Ammon's horn (tissue), 1 donor: ENCODE results near the gene PPFIA1.
A peak's percentile ranks its signal among the peaks of the same experiment; 100 is the strongest.

Experiments used
- DNase-seq: peaks from one replicate; pipeline ENCODE4 v3.0.0-alpha.2; 2016; ENCODE audit warnings: low spot score

PPFIA1 gene

GRCh38 chr11:70270104-70270876 is at the start of gene PPFIA1:
TSS of gene PPFIA1 (plus strand) at chr11:70270690. CDS start at chr11:70272173, 1,483 bp downstream.
- peak; percentile 97 for DNase-seq

GRCh38 chr11:70220920-70221319 is 49.6 kb upstream of the PPFIA1 start:
- no peak for DNase-seq

GRCh38 chr11:70225681-70226177 is 44.8 kb upstream of the PPFIA1 start:
- DNase-seq: no peak

GRCh38 chr11:70226183-70226582 is 44.3 kb upstream of the PPFIA1 start:
- DNase-seq: no peak

GRCh38 chr11:70226967-70227366 is 43.5 kb upstream of the PPFIA1 start:
- no peak for DNase-seq

GRCh38 chr11:70229737-70230136 is 40.8 kb upstream of the PPFIA1 start:
- no peak for DNase-seq

GRCh38 chr11:70230151-70230839 is 40.2 kb upstream of the PPFIA1 start:
- DNase-seq: no peak

- DNase-seq: no peak
Measured at GRCh38 chr11:70230840-70231710, 39.4 kb upstream of the PPFIA1 start.

GRCh38 chr11:70233034-70233433 is 37.5 kb upstream of the PPFIA1 start:
- DNase-seq: no peak

GRCh38 chr11:70233511-70233934 is 37.0 kb upstream of the PPFIA1 start:
- no peak for DNase-seq

GRCh38 chr11:70233962-70234361 is 36.5 kb upstream of the PPFIA1 start:
- no peak for DNase-seq

GRCh38 chr11:70240337-70240736 is 30.2 kb upstream of the PPFIA1 start:
- no peak for DNase-seq

- DNase-seq: no peak
Measured at GRCh38 chr11:70241709-70242108, 28.8 kb upstream of the PPFIA1 start.

GRCh38 chr11:70242885-70243284 is 27.6 kb upstream of the PPFIA1 start:
- no peak for DNase-seq

- no peak for DNase-seq
Measured at GRCh38 chr11:70243912-70244652, 26.4 kb upstream of the PPFIA1 start.

- DNase-seq: no peak
Measured at GRCh38 chr11:70244698-70245097, 25.8 kb upstream of the PPFIA1 start.

GRCh38 chr11:70246196-70246595 is 24.3 kb upstream of the PPFIA1 start:
- no peak for DNase-seq

- no peak for DNase-seq
Measured at GRCh38 chr11:70247042-70247709, 23.3 kb upstream of the PPFIA1 start.

GRCh38 chr11:70247710-70248072 is 22.8 kb upstream of the PPFIA1 start:
- DNase-seq: no peak

- no peak for DNase-seq
Measured at GRCh38 chr11:70250876-70251658, 19.4 kb upstream of the PPFIA1 start.
